HepG2 (cell line): ENCODE results near the gene ITGA7. TPM values are rescaled to one million over a fixed set of nuclear protein-coding genes. Genes with fewer than 3 reads are reported as not detected.

Source experiments
- ATAC-seq: fragments of 200-7000 bp; cut with Tn5 transposase; 3 replicates; pipeline ENCODE4 v1.9.1; 2020; ENCODE audit warnings: mild to moderate bottlenecking, moderate library complexity
- BruUV-seq: library from RNA; stranded (reverse); fragments of 400-500 nt; replicated peaks from 2 replicates; lab custom pipeline; 2021; lab: Mats Ljungman, UMichigan
- CTCF ChIA-PET: fragments of 300-600 bp; formaldehyde crosslinking; extraction: SDS; loops from one replicate; lab custom pipeline; 2021; ENCODE audit warnings: low total read pairs, inconsistent platforms, low intra/inter-chr PET ratio; lab: Yijun Ruan, JAX
- POLR2A ChIA-PET: fragments of 350-600 bp; sonication (Branson Sonifier 250); formaldehyde crosslinking; loops from one replicate; lab custom pipeline; 2020; ENCODE audit warnings: antibody characterized with exemption, inconsistent platforms; lab: Yijun Ruan, JAX
- DNase-seq: peaks from one replicate; pipeline ENCODE4 v3.0.0-alpha.2; 2015; ENCODE audit warnings: low spot score
- FAIRE-seq: peaks from 3 replicates; lab custom pipeline; 2011; peaks lifted over from hg19 to GRCh38; lab: Jason Lieb, UNC
- H2AFZ ChIP-seq: one replicate; pipeline ENCODE4 v1.6.1; 2011; ENCODE audit warnings: low read length, inconsistent platforms
- H3K27ac ChIP-seq: fragments of 300-600 bp; 3 replicates; pipeline ENCODE4 v1.8.0; 2011; ENCODE audit warnings: mixed run types, mild to moderate bottlenecking, mixed read lengths, low read length, inconsistent platforms; ENCODE audit not compliant: insufficient read depth; ENCODE audit errors: extremely low read length
- H3K27me3 ChIP-seq, 2 experiments: fragments of 200-600 bp in 1 of 2; 2 replicates in 1 of 2; 3 replicates in 1 of 2; pipeline versions ENCODE4 v1.6.0 to v1.8.0; 2011; ENCODE audit warnings: low read length in 2 of 2, mild to moderate bottlenecking in 2 of 2, moderate library complexity in 2 of 2, inconsistent platforms in 1 of 2; ENCODE audit not compliant: insufficient read depth in 2 of 2, control insufficient read depth in 1 of 2
- H3K36me3 ChIP-seq, 2 experiments: fragments of 200-600 bp in 1 of 2; replicated peaks in 1 of 2; 2 replicates in 1 of 2; 3 replicates in 1 of 2; pipeline versions ENCODE4 v1.5.1 to v1.8.0; 2011; ENCODE audit warnings: low read length in 2 of 2, inconsistent platforms in 1 of 2; ENCODE audit not compliant: insufficient read depth in 2 of 2, control insufficient read depth in 1 of 2
- H3K4me1 ChIP-seq: 2 replicates; pipeline ENCODE4 v1.5.1; 2012; ENCODE audit warnings: low read length, inconsistent platforms; ENCODE audit not compliant: insufficient read depth
- H3K4me2 ChIP-seq: 2 replicates; pipeline ENCODE4 v1.6.0; 2011; ENCODE audit warnings: low read depth, low read length, inconsistent platforms
- H3K4me3 ChIP-seq, 3 experiments: fragments of 200-600 bp in 1 of 3; sonication (generic), shearing (Covaris generic) in 1 of 3; replicated peaks in 1 of 3; 2 replicates each; pipeline ENCODE4 v1.5.1; 2011 to 2016; ENCODE audit warnings: low read length in 3 of 3, inconsistent platforms in 2 of 3, low read depth in 2 of 3, mild to moderate bottlenecking in 2 of 3, control low read depth in 1 of 3, mixed read lengths in 1 of 3; ENCODE audit not compliant: insufficient read depth in 1 of 3
- H3K79me2 ChIP-seq: one replicate; pipeline ENCODE4 v1.6.1; 2011; ENCODE audit warnings: low read length, inconsistent platforms; ENCODE audit not compliant: insufficient read depth
- H3K9ac ChIP-seq: 2 replicates; pipeline ENCODE4 v1.6.0; 2011; ENCODE audit warnings: mild to moderate bottlenecking, low read depth, low read length, inconsistent platforms; ENCODE audit not compliant: insufficient read depth
- H3K9me3 ChIP-seq: 2 replicates; pipeline ENCODE4 v1.5.1; 2012; ENCODE audit warnings: mild to moderate bottlenecking, low read length
- H4K20me1 ChIP-seq: 2 replicates; pipeline ENCODE4 v1.6.0; 2011; ENCODE audit warnings: inconsistent platforms, mild to moderate bottlenecking, low read length, moderate library complexity; ENCODE audit not compliant: insufficient read depth
- CEBPZ ChIP-seq: IDR thresholded peaks from 2 replicates; pipeline ENCODE4 v1.6.1; 2012; ENCODE audit warnings: low read length, improper control_type of control experiment
- ELF1 ChIP-seq: sonication (generic); formaldehyde crosslinking; IDR thresholded peaks from 2 replicates; pipeline ENCODE4 v1.4.0; 2020; ENCODE audit warnings: missing genetic modification reagents
- ETV5 ChIP-seq: IDR thresholded peaks from 2 replicates; pipeline ENCODE4 v1.6.1; 2018; ENCODE audit warnings: missing biosample characterization, missing genetic modification reagents, inconsistent platforms, borderline replicate concordance
- HMG20A ChIP-seq: IDR thresholded peaks from 2 replicates; pipeline ENCODE4 v1.6.1; 2016; ENCODE audit warnings: borderline replicate concordance
- JDP2 ChIP-seq: sonication (generic); formaldehyde crosslinking; IDR thresholded peaks from 2 replicates; pipeline ENCODE4 v1.8.1; 2022; ENCODE audit warnings: missing genetic modification reagents, borderline replicate concordance
- MED13 ChIP-seq: sonication (generic); formaldehyde crosslinking; IDR thresholded peaks from 2 replicates; pipeline ENCODE4 v1.5.0; 2020; ENCODE audit warnings: missing genetic modification reagents
- PATZ1 ChIP-seq: sonication (generic); formaldehyde crosslinking; IDR thresholded peaks from 2 replicates; pipeline ENCODE4 v1.4.0; 2020; ENCODE audit warnings: missing genetic modification reagents
- SOX13 ChIP-seq, 3 experiments: fragments of 450-650 bp in 1 of 3; sonication (generic) in 1 of 3; formaldehyde crosslinking in 1 of 3; IDR thresholded peaks in 2 of 3; conservative IDR thresholded peaks in 1 of 3; 2 replicates each; pipeline versions ENCODE4 v1.5.0 to v1.6.1; 2016 to 2020; ENCODE audit warnings: antibody characterized with exemption in 1 of 3, mild to moderate bottlenecking in 1 of 3, missing compliant biosample characterization in 1 of 3, missing genetic modification reagents in 1 of 3, moderate library complexity in 1 of 3
- SUZ12 ChIP-seq: fragments of 150-350 bp; IDR thresholded peaks from 2 replicates; pipeline ENCODE4 v1.6.1; 2014; ENCODE audit warnings: low read depth, low read length
- ZFP82 ChIP-seq: sonication (generic); formaldehyde crosslinking; IDR thresholded peaks from 2 replicates; pipeline ENCODE4 v1.5.1; 2020; ENCODE audit warnings: mild to moderate bottlenecking, missing genetic modification reagents, borderline replicate concordance
- ZNF362 ChIP-seq: sonication (generic); formaldehyde crosslinking; IDR thresholded peaks from 2 replicates; pipeline ENCODE4 v1.4.0; 2020; ENCODE audit warnings: missing genetic modification reagents, mild to moderate bottlenecking, borderline replicate concordance
- ZNF367 ChIP-seq: sonication (generic); formaldehyde crosslinking; IDR thresholded peaks from 2 replicates; pipeline ENCODE4 v1.4.0; 2020; ENCODE audit warnings: missing genetic modification reagents, borderline replicate concordance
- ZNF468 ChIP-seq: sonication (generic); formaldehyde crosslinking; IDR thresholded peaks from 2 replicates; pipeline ENCODE4 v1.8.0; 2022; ENCODE audit warnings: mild to moderate bottlenecking, moderate library complexity, missing genetic modification reagents
- ZNF496 ChIP-seq: sonication (generic); formaldehyde crosslinking; IDR thresholded peaks from 2 replicates; pipeline ENCODE4 v1.8.1; 2023; ENCODE audit warnings: mild to moderate bottlenecking, moderate library complexity, missing genetic modification reagents; ENCODE audit not compliant: insufficient replicate concordance
- ZNF577 ChIP-seq: sonication (generic); formaldehyde crosslinking; IDR thresholded peaks from 2 replicates; pipeline ENCODE4 v1.4.0; 2020; ENCODE audit warnings: mild to moderate bottlenecking, low read depth, missing genetic modification reagents, borderline replicate concordance
- ZSCAN22 ChIP-seq: sonication (generic); formaldehyde crosslinking; IDR thresholded peaks from 2 replicates; pipeline ENCODE4 v1.4.0; 2020; ENCODE audit warnings: mild to moderate bottlenecking, missing genetic modification reagents
- WGBS: methylation state at CpG from one replicate; pipeline ENCODE4 v1.1.6; 2017; ENCODE audit warnings: low lambda C conversion rate; 5-methylcytosine and 5-hydroxymethylcytosine counted together
- in situ Hi-C: cut with HindIII; loops from 2 replicates; pipeline ENCODE4 v1.10.0; 2017; ENCODE audit warnings: low pct_unique_long_range_greater_than_20kb; ENCODE audit not compliant: extremely low pct_ligation_motif_present
- intact Hi-C: fragments of 100-400 bp; cut with micrococcal nuclease; formaldehyde crosslinking; loops from one replicate; pipeline ENCODE4 v1.10.0; 2022; ENCODE audit not compliant: unreplicated experiment
- polyA plus RNA-seq, 8 experiments: library from polyadenylated mRNA; depleted of rRNA in 3 of 8; stranded (reverse) in 7 of 8; unstranded in 1 of 8; fragments of >200 nt; fragmentation: Illumina TruSeq in 4 of 8; extraction: Trizol in 4 of 8; gene quantifications; 2 replicates each; pipeline versions ENCODE4 v1.2.1 to v1.2.3, GENCODE V29; 2011 to 2016; ENCODE audit warnings: low read depth in 4 of 8, missing spikeins in 1 of 8, mixed read lengths in 1 of 8; ENCODE audit not compliant: insufficient read depth in 1 of 8
- total RNA-seq, 5 experiments: library from RNA; depleted of rRNA; stranded (reverse); fragments of >200 nt; fragmentation: Illumina TruSeq; extraction: Trizol; gene quantifications; 2 replicates each; pipeline ENCODE4 v1.2.3, GENCODE V29; 2016; ENCODE audit warnings: low read depth in 1 of 5

Gene ITGA7
- total and polyA plus RNA-seq, 2 of the 13 experiments (the other 11 are each of a cell fraction or from before 2014, with no cell fraction given) = 0.65 to 0.75 TPM

GRCh38 chr12:55718624-55719275 is 11.0 kb upstream of the ITGA7 start (continued):
- no peak for TF ChIP-seq ZFP82
- no peak for TF ChIP-seq MED13 (CRISPR knock-in tag)
- no peak for TF ChIP-seq ZNF362
- TF ChIP-seq JDP2 = no peak
- no peak for TF ChIP-seq ZSCAN22
- TF ChIP-seq ZNF367 (CRISPR knock-in tag) = no peak
- TF ChIP-seq ZNF577 (CRISPR knock-in tag) = no peak

GRCh38 chr12:55718015-55718414 is 10.3 kb upstream of the ITGA7 start:
- Histone ChIP-seq H2AFZ (no peak overlapping the region), H3K4me1 (peaks cover 68% of the 10 kb centered on the region), H4K20me1 (no peaks in the 10 kb centered on the region), H3K79me2 (no peaks in the 10 kb centered on the region), H3K4me3 (no peak overlapping the region), H3K4me2 (peak overlapping the region; percentile 72), H3K36me3 (no peaks in the 10 kb centered on the region; a peak in 1 of 5 replicates), H3K9ac (no peak overlapping the region), H3K27ac (no peak overlapping the region), H3K27me3 (no peaks in the 10 kb centered on the region), H3K9me3 (no peaks in the 10 kb centered on the region)
- FAIRE-seq = no peak
- WGBS = 47% methylated on average over 4 of the region's 4 CpGs
- intact Hi-C loops = no loop called here
- in situ Hi-C loops = no loop called here
- ChIA-PET CTCF (no interaction called here), POLR2A (interaction anchor here (1.2 to 4.5 kb wide), 2 partner anchors 11 to 36 kb away, joined by 4 to 38 read pairs; partner anchors contain the start of gene CD63)
- no TSS peak for BruUV-seq
- DNase-seq = no peak
- ATAC-seq = no peak
- TF ChIP-seq ZNF496 (no peak), CEBPZ (no peak), ETV5 (CRISPR knock-in tag) (peak; percentile 41; the same call in 1 of the 2 replicates), PATZ1 (CRISPR knock-in tag) (peak; percentile 91), SUZ12 (no peak), HMG20A (CRISPR knock-in tag) (no peak), ELF1 (no peak), ZNF468 (no peak), SOX13 (IDR thresholded peaks at IDR 0.05) (no peak), SOX13 (CRISPR knock-in tag; conservative IDR thresholded peaks at IDR 0.05 in 1 of 2, IDR thresholded peaks at IDR 0.05 in 1 of 2) (0 out of 4 replicates have a peak, but pooled peaks of 1 of the 2 experiments have one; percentile 4)
